HEK293 (cell line): ENCODE measurements around the gene HSPB6.
A peak's percentile ranks its signal among the peaks of the same experiment; 100 is the strongest.

Source experiments
- CTCF ChIA-PET: fragments of 350-600 bp; formaldehyde crosslinking; extraction: SDS; loops from one replicate; lab custom pipeline; 2021; ENCODE audit warnings: antibody characterized with exemption; lab: Yijun Ruan, JAX
- POLR2A ChIA-PET: fragments of 300-600 bp; formaldehyde crosslinking; extraction: SDS; loops from one replicate; lab custom pipeline; 2020; ENCODE audit warnings: antibody characterized with exemption, inconsistent platforms; lab: Yijun Ruan, JAX
- H3K27ac ChIP-seq: fragments of 200-500 bp; sonication (Bioruptor generic); 2 replicates; pipeline ENCODE4 v1.5.1; 2014; ENCODE audit warnings: low read depth, low read length, control low read depth, inconsistent platforms; ENCODE audit errors: extremely low read depth
- H3K36me3 ChIP-seq, 2 experiments: fragments of 200-500 bp in 1 of 2; sonication (Bioruptor generic) in 1 of 2; 1 replicate in 1 of 2; 2 replicates in 1 of 2; pipeline ENCODE4 v1.5.1; 2014 to 2017; ENCODE audit warnings: inconsistent platforms in 2 of 2, low read length in 2 of 2; ENCODE audit not compliant: control insufficient read depth in 2 of 2, insufficient read depth in 1 of 2
- H3K4me1 ChIP-seq: fragments of 200-500 bp; sonication (Bioruptor generic); 2 replicates; pipeline ENCODE4 v1.5.1; 2014; ENCODE audit warnings: mild to moderate bottlenecking, low read length, inconsistent platforms; ENCODE audit not compliant: control insufficient read depth, insufficient read depth
- H3K4me3 ChIP-seq: 2 replicates; pipeline ENCODE4 v1.5.1; 2011; ENCODE audit warnings: low read depth, mild to moderate bottlenecking, control low read depth, low read length, moderate library complexity
- H3K9me3 ChIP-seq: fragments of 200-500 bp; sonication (Bioruptor generic); 2 replicates; pipeline ENCODE4 v1.5.1; 2014; ENCODE audit warnings: low read depth, low read length, inconsistent platforms; ENCODE audit not compliant: control insufficient read depth, insufficient read depth
- BCL11B ChIP-seq: fragments of 450-650 bp; formaldehyde crosslinking; IDR thresholded peaks from 2 replicates; pipeline ENCODE4 v1.5.1; 2016; ENCODE audit warnings: low read depth, missing biosample characterization, missing genetic modification characterization
- ZBTB8A ChIP-seq: fragments of 450-650 bp; formaldehyde crosslinking; IDR thresholded peaks from 2 replicates; pipeline ENCODE4 v1.5.1; 2016; ENCODE audit warnings: missing biosample characterization, missing genetic modification characterization
- ZFHX2 ChIP-seq: fragments of 450-650 bp; formaldehyde crosslinking; conservative IDR thresholded peaks from 2 replicates; pipeline ENCODE4 v1.5.1; 2016; ENCODE audit warnings: missing biosample characterization, missing genetic modification characterization
- ZIC2 ChIP-seq: fragments of 450-650 bp; formaldehyde crosslinking; IDR thresholded peaks from 2 replicates; pipeline ENCODE4 v1.5.1; 2016; ENCODE audit warnings: missing biosample characterization, missing genetic modification characterization
- ZNF155 ChIP-seq: fragments of 450-650 bp; formaldehyde crosslinking; IDR thresholded peaks from 2 replicates; pipeline ENCODE4 v1.5.1; 2016; ENCODE audit warnings: missing biosample characterization, missing genetic modification characterization
- ZNF248 ChIP-seq: fragments of 450-650 bp; formaldehyde crosslinking; IDR thresholded peaks from 2 replicates; pipeline ENCODE4 v1.5.1; 2017; ENCODE audit warnings: missing biosample characterization, missing genetic modification characterization
- ZNF292 ChIP-seq: fragments of 450-650 bp; formaldehyde crosslinking; IDR thresholded peaks from 2 replicates; pipeline ENCODE4 v1.5.1; 2016; ENCODE audit warnings: low read depth, missing biosample characterization, missing genetic modification characterization, borderline replicate concordance
- ZNF324 ChIP-seq: fragments of 450-650 bp; formaldehyde crosslinking; IDR thresholded peaks from 2 replicates; pipeline ENCODE4 v1.5.1; 2016; ENCODE audit warnings: missing biosample characterization, missing genetic modification characterization
- ZNF391 ChIP-seq: fragments of 450-650 bp; formaldehyde crosslinking; IDR thresholded peaks from 2 replicates; pipeline ENCODE4 v1.5.1; 2016; ENCODE audit warnings: low read depth, missing biosample characterization, missing genetic modification characterization, borderline replicate concordance
- ZNF549 ChIP-seq: fragments of 450-650 bp; IDR thresholded peaks from 2 replicates; pipeline ENCODE4 v1.5.1; 2018; ENCODE audit warnings: missing biosample characterization, missing genetic modification characterization, mild to moderate bottlenecking, inconsistent platforms, moderate library complexity
- ZNF571 ChIP-seq: fragments of 450-650 bp; formaldehyde crosslinking; IDR thresholded peaks from 2 replicates; pipeline ENCODE4 v1.5.0; 2017; ENCODE audit warnings: missing biosample characterization, missing genetic modification characterization
- ZNF624 ChIP-seq: fragments of 450-650 bp; formaldehyde crosslinking; IDR thresholded peaks from 2 replicates; pipeline ENCODE4 v1.5.1; 2017; ENCODE audit warnings: missing biosample characterization, missing genetic modification characterization
- ZNF629 ChIP-seq: fragments of 450-650 bp; formaldehyde crosslinking; IDR thresholded peaks from 2 replicates; pipeline ENCODE4 v1.5.1; 2017; ENCODE audit warnings: missing biosample characterization, missing genetic modification characterization
- ZNF654 ChIP-seq: fragments of 450-650 bp; formaldehyde crosslinking; IDR thresholded peaks from 2 replicates; pipeline ENCODE4 v1.5.1; 2016; ENCODE audit warnings: low read depth, missing biosample characterization, missing genetic modification characterization
- ZNF660 ChIP-seq: fragments of 450-650 bp; IDR thresholded peaks from 2 replicates; pipeline ENCODE4 v1.5.1; 2018; ENCODE audit warnings: missing biosample characterization, mild to moderate bottlenecking, missing genetic modification characterization
- ZNF777 ChIP-seq: fragments of 450-650 bp; formaldehyde crosslinking; IDR thresholded peaks from 2 replicates; pipeline ENCODE4 v1.5.1; 2017; ENCODE audit warnings: missing biosample characterization, missing genetic modification characterization, borderline replicate concordance
- ZNF792 ChIP-seq: fragments of 450-650 bp; formaldehyde crosslinking; IDR thresholded peaks from 2 replicates; pipeline ENCODE4 v1.5.1; 2016; ENCODE audit warnings: missing biosample characterization, missing genetic modification characterization
- TF ChIP-seq, protein P1 (sequence below): fragments of 450-650 bp; formaldehyde crosslinking; IDR thresholded peaks from 2 replicates; pipeline ENCODE4 v1.5.1; 2017; ENCODE audit warnings: missing biosample characterization, missing genetic modification characterization
- TF ChIP-seq, protein P2 (sequence below): fragments of 450-650 bp; IDR thresholded peaks from 2 replicates; pipeline ENCODE4 v1.5.1; 2018; ENCODE audit warnings: missing biosample characterization, mild to moderate bottlenecking, missing genetic modification characterization

The HSPB6 gene

DNA sequence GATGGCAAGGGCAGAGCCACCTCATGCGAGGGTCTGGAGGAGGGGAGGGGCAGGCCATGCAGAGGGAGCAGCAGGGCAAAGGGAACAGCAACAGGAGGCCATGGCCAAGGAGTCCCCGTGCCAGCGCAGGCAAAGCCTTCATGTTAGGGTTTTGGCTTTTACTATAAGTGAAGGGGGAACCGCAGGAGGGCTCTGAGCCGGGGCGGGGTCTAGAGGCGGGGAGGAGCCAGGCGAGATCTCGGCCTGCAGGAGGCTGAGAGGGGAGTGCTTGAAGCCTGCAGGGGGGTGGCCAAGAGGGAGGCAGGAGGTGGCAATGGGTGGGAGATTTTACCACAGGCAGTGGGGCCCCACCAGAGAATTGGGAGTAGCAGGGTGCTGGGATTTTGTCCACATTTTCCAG is 24.8 kb upstream of the HSPB6 start (continued):
- TF ChIP-seq ZNF654 (tag by site-specific recombination): no peak
- no peak for TF ChIP-seq ZNF324 (tag by site-specific recombination)
- no peak for TF ChIP-seq ZNF571
- TF ChIP-seq ZNF624 (tag by site-specific recombination): no peak
- TF ChIP-seq ZNF292 (tag by site-specific recombination): no peak
- TF ChIP-seq ZNF391: no peak

DNA sequence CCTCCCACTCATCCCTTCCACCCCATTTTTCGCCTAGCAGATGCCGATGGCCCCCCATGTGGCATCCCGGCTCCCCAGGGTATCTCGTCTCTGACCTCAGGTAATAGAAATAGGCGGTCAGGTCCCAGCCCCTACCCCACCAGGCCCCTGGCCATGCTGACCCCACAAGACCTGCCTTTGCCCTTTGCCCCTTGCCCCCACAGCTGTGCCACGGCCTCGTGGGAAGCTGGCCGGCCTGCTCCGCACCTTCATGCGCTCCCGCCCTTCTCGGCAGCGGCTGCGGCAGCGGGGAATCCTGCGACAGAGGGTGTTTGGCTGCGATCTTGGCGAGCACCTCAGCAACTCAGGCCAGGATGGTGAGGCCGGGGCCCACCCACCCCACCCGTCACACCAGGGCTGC is 23.9 kb upstream of the HSPB6 start:
- peaks cover 7% of the 10 kb centered on the region for H3K4me1 ChIP-seq
- POLR2A ChIA-PET: interaction anchor here (1.1 to 1.5 kb wide), 2 partner anchors 33 to 40 kb away, joined by 4 read pairs; partner anchors contain the start of gene LIN37
- no peak overlapping the region for H3K4me3 ChIP-seq
- no peaks in the 10 kb centered on the region for H3K9me3 ChIP-seq
- TF ChIP-seq ZNF155 (tag by site-specific recombination) (no peak), BCL11B (tag by site-specific recombination) (peak; percentile 68; the same call in 1 of the 2 replicates)
- TF ChIP-seq, all 188 proteins: peak for 1
- CTCF ChIA-PET: no interaction called here
- H3K36me3 ChIP-seq: peaks cover 43 to 44% of the 10 kb centered on the region in 2 experiments
- no peak overlapping the region for H3K27ac ChIP-seq

DNA sequence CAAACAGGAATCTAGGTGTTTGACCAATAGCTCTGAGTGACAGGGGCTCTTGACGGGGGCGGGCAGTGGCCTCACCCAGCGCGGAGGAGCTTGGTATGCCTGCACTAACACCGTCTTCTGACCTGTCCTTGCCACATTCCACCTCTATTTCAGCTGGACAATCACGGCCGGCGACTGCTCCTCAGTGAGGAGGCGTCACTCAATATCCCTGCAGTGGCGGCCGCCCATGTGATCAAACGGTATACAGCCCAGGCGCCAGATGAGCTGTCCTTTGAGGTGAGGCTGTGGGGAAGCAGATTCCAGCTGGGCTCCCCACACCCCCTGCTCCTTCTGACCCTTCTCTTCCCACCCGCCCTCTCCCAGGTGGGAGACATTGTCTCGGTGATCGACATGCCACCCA is 23.2 kb upstream of the HSPB6 start:
- TF ChIP-seq, protein P1, sequence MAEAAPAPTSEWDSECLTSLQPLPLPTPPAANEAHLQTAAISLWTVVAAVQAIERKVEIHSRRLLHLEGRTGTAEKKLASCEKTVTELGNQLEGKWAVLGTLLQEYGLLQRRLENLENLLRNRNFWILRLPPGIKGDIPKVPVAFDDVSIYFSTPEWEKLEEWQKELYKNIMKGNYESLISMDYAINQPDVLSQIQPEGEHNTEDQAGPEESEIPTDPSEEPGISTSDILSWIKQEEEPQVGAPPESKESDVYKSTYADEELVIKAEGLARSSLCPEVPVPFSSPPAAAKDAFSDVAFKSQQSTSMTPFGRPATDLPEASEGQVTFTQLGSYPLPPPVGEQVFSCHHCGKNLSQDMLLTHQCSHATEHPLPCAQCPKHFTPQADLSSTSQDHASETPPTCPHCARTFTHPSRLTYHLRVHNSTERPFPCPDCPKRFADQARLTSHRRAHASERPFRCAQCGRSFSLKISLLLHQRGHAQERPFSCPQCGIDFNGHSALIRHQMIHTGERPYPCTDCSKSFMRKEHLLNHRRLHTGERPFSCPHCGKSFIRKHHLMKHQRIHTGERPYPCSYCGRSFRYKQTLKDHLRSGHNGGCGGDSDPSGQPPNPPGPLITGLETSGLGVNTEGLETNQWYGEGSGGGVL (tag by site-specific recombination): no peak
- no peak for TF ChIP-seq ZNF792 (tag by site-specific recombination)
- no peak for TF ChIP-seq ZNF629 (tag by site-specific recombination)
- TF ChIP-seq ZFHX2: no peak
- TF ChIP-seq ZNF549 (tag by site-specific recombination): no peak
- no peak for TF ChIP-seq ZNF248 (tag by site-specific recombination)
- no peak for TF ChIP-seq ZNF777
- TF ChIP-seq, protein P2, sequence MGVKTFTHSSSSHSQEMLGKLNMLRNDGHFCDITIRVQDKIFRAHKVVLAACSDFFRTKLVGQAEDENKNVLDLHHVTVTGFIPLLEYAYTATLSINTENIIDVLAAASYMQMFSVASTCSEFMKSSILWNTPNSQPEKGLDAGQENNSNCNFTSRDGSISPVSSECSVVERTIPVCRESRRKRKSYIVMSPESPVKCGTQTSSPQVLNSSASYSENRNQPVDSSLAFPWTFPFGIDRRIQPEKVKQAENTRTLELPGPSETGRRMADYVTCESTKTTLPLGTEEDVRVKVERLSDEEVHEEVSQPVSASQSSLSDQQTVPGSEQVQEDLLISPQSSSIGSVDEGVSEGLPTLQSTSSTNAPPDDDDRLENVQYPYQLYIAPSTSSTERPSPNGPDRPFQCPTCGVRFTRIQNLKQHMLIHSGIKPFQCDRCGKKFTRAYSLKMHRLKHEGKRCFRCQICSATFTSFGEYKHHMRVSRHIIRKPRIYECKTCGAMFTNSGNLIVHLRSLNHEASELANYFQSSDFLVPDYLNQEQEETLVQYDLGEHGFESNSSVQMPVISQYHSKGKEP (tag by site-specific recombination): no peak
- no peak for TF ChIP-seq ZNF660 (tag by site-specific recombination)
- TF ChIP-seq ZBTB8A (tag by site-specific recombination): no peak
- TF ChIP-seq ZIC2 (tag by site-specific recombination): no peak
- ChIA-PET CTCF (no interaction called here), POLR2A (interaction anchor here (1.0 to 1.5 kb wide), 4 partner anchors 9 to 40 kb away, joined by 3 to 4 read pairs (median 4); partner anchors contain the start of gene LIN37)
- Histone ChIP-seq H3K4me3 (no peak overlapping the region), H3K4me1 (peaks cover 8% of the 10 kb centered on the region), H3K27ac (no peak overlapping the region), H3K36me3 (peaks cover 39 to 41% of the 10 kb centered on the region in 2 experiments), H3K9me3 (no peaks in the 10 kb centered on the region)
